SU-DHL-6 (cell line): ENCODE results near the gene STS.

Experiments used
- H2AFZ ChIP-seq: fragments of 200-600 bp; sonication (generic); 2 replicates; pipeline ENCODE4 v1.6.1; 2014; ENCODE audit warnings: low read depth, mild to moderate bottlenecking, moderate library complexity, mixed read lengths, antibody characterized with exemption, low read length; ENCODE audit not compliant: severe bottlenecking
- H3F3A ChIP-seq: fragments of 200-600 bp; shearing (Covaris generic); 2 replicates; pipeline ENCODE4 v1.6.0; 2016; ENCODE audit warnings: antibody characterized with exemption, mild to moderate bottlenecking; ENCODE audit not compliant: insufficient read depth
- H3K27ac ChIP-seq: fragments of 200-600 bp; sonication (generic); 2 replicates; pipeline ENCODE4 v1.5.1; 2016; ENCODE audit warnings: low read depth, mild to moderate bottlenecking, low read length, moderate library complexity, mixed read lengths
- H3K27me3 ChIP-seq: fragments of 200-600 bp; sonication (generic), shearing (Covaris generic); 2 replicates; pipeline ENCODE4 v1.6.0; 2014; ENCODE audit warnings: mild to moderate bottlenecking, low read length
- H3K36me3 ChIP-seq: fragments of 200-600 bp; sonication (generic); 2 replicates; pipeline ENCODE4 v1.6.1; 2014; ENCODE audit warnings: mild to moderate bottlenecking, low read length, mixed read lengths
- H3K4me2 ChIP-seq: fragments of 300-600, 200-600 bp; shearing (Covaris generic), sonication (generic); 2 replicates; pipeline ENCODE4 v1.6.0; 2014; ENCODE audit warnings: low read length, low read depth, mild to moderate bottlenecking; ENCODE audit not compliant: poor library complexity, severe bottlenecking
- H3K4me3 ChIP-seq: fragments of 200-600 bp; sonication (generic); 2 replicates; pipeline ENCODE4 v1.5.1; 2014; ENCODE audit warnings: antibody characterized with exemption, low read length, mild to moderate bottlenecking, mixed read lengths; ENCODE audit not compliant: insufficient read depth, poor library complexity, severe bottlenecking
- H3K79me2 ChIP-seq: fragments of 200-600 bp; sonication (generic); 2 replicates; pipeline ENCODE4 v1.6.1; 2014; ENCODE audit warnings: mild to moderate bottlenecking, low read length, moderate library complexity; ENCODE audit not compliant: insufficient read depth
- H3K9ac ChIP-seq: fragments of 200-600 bp; sonication (generic); 2 replicates; pipeline ENCODE4 v1.7.0; 2014; ENCODE audit warnings: mild to moderate bottlenecking, low read length
- H3K9me2 ChIP-seq: fragments of 200-600 bp; sonication (generic); replicated peaks from 2 replicates; pipeline ENCODE4 v1.6.1; 2014; ENCODE audit warnings: low read length; ENCODE audit not compliant: insufficient read depth
- H3K9me3 ChIP-seq: fragments of 200-600 bp; sonication (generic); 2 replicates; pipeline ENCODE4 v1.6.1; 2014; ENCODE audit warnings: low read length, mixed read lengths; ENCODE audit not compliant: insufficient read depth
- H4K20me1 ChIP-seq: fragments of 200-600 bp; sonication (generic); 2 replicates; pipeline ENCODE4 v1.6.1; 2014; ENCODE audit warnings: low read depth, mild to moderate bottlenecking, antibody characterized with exemption, low read length, moderate library complexity, mixed read lengths
- CTCF ChIP-seq: fragments of 200-600 bp; sonication (generic); IDR thresholded peaks from one replicate; pipeline ENCODE4 v1.5.1; 2017; ENCODE audit warnings: antibody characterized with exemption, mild to moderate bottlenecking, low read length, moderate library complexity; ENCODE audit not compliant: insufficient read depth, poor library complexity, severe bottlenecking
- EZH2phosphoT487 ChIP-seq: fragments of 200-600 bp; sonication (generic), shearing (Covaris generic); conservative IDR thresholded peaks from 2 replicates; pipeline ENCODE4 v1.6.1; 2018; ENCODE audit warnings: mild to moderate bottlenecking, antibody characterized with exemption, low read length, moderate library complexity, mixed read lengths

Gene STS

GRCh38 chrX:7194606-7195005, 47.1 kb downstream of the STS start:
- Histone ChIP-seq H4K20me1 (no peaks in the 10 kb centered on the region), H3K4me2 (no peak overlapping the region), H3K36me3 (no peaks in the 10 kb centered on the region), H3F3A (no peaks in the 10 kb centered on the region), H3K9ac (no peak overlapping the region), H3K4me3 (no peak overlapping the region), H3K27ac (no peak overlapping the region), H2AFZ (no peak overlapping the region), H3K9me3 (no peaks in the 10 kb centered on the region), H3K79me2 (no peaks in the 10 kb centered on the region), H3K27me3 (no peaks in the 10 kb centered on the region), H3K9me2 (no peaks in the 10 kb centered on the region)
- TF ChIP-seq CTCF (no peak), EZH2phosphoT487 (no peak)
